ENCODE results near the gene RNASEH2B. TPM values are rescaled to one million over a fixed set of nuclear protein-coding genes. Genes with fewer than 3 reads are reported as not detected.

Gene RNASEH2B
- total and polyA plus RNA-seq, 2 of the 8 experiments (the other 6 are each of a cell fraction or from before 2014, with no cell fraction given): 19.3 to 43.9 TPM

DNA sequence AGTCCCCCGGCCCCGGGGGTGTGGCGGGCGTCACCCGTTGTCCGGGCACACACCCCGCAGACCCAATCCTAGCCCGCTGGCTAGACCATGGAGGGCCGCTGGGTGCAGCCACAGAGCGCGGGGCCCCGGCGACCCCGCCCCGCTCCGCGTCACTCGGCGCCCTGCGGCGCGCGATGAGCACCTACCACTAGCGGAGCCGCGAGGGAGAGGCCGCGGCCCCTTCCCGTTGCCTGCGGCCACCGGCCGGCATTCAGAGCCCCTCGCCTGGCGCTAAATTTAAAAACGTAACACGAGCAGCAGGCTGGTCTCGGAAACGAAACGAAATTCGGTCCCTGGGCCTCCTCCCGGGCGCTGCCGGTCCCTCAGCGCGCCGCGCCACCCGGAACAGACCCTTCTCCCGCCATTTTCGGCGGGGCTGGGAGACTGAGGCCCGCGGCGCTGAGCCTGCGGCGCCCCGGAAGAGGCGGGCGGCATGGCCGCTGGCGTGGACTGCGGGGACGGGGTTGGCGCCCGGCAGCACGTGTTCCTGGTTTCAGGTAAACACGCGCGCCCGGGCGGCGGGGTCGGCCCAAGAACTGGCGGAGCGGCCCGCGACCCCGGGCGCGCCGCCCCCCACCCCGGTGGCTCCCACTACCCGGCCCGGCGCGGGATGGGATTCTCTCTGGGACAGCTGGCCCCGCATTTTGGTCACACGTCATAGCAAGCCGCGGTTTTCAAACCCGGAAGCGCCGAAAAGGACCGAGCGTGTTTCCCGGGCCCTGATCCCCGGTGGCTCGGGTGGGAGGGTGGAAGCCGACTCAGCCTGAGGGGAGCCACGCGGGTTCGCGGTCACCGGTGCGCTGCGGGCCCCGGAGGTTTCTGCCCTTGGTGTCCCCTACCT, at the start of gene RNASEH2B (continued):
- TF ChIP-seq SRF (IDR thresholded peaks at IDR 0.05; ENCODE audit: low read depth, low read length) (no peak), SIN3A (conservative IDR thresholded peaks at IDR 0.05 in 1 of 2, IDR thresholded peaks at IDR 0.05 in 1 of 2; ENCODE audit: low read depth in 1 of 2, low read length in 2 of 2) (0 out of 4 replicates have a peak, but pooled peaks of 1 of the 2 experiments have one; percentile 72), KDM1A (IDR thresholded peaks at IDR 0.05; ENCODE audit: borderline replicate concordance, low read length) (no peak), ASH2L (IDR thresholded peaks at IDR 0.05; ENCODE audit: low read length) (peak; percentile 70), EP300 (IDR thresholded peaks at IDR 0.05; ENCODE audit: borderline replicate concordance in 1 of 2, low read depth in 2 of 2, low read length in 2 of 2) (no peak), EGR1 (IDR thresholded peaks at IDR 0.05; ENCODE audit: borderline replicate concordance, low read depth, low read length) (no peak)
- TF ChIP-seq, protein P1, sequence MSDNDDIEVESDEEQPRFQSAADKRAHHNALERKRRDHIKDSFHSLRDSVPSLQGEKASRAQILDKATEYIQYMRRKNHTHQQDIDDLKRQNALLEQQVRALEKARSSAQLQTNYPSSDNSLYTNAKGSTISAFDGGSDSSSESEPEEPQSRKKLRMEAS (IDR thresholded peaks at IDR 0.05): peak; percentile 70
- TF ChIP-seq, protein P2, sequence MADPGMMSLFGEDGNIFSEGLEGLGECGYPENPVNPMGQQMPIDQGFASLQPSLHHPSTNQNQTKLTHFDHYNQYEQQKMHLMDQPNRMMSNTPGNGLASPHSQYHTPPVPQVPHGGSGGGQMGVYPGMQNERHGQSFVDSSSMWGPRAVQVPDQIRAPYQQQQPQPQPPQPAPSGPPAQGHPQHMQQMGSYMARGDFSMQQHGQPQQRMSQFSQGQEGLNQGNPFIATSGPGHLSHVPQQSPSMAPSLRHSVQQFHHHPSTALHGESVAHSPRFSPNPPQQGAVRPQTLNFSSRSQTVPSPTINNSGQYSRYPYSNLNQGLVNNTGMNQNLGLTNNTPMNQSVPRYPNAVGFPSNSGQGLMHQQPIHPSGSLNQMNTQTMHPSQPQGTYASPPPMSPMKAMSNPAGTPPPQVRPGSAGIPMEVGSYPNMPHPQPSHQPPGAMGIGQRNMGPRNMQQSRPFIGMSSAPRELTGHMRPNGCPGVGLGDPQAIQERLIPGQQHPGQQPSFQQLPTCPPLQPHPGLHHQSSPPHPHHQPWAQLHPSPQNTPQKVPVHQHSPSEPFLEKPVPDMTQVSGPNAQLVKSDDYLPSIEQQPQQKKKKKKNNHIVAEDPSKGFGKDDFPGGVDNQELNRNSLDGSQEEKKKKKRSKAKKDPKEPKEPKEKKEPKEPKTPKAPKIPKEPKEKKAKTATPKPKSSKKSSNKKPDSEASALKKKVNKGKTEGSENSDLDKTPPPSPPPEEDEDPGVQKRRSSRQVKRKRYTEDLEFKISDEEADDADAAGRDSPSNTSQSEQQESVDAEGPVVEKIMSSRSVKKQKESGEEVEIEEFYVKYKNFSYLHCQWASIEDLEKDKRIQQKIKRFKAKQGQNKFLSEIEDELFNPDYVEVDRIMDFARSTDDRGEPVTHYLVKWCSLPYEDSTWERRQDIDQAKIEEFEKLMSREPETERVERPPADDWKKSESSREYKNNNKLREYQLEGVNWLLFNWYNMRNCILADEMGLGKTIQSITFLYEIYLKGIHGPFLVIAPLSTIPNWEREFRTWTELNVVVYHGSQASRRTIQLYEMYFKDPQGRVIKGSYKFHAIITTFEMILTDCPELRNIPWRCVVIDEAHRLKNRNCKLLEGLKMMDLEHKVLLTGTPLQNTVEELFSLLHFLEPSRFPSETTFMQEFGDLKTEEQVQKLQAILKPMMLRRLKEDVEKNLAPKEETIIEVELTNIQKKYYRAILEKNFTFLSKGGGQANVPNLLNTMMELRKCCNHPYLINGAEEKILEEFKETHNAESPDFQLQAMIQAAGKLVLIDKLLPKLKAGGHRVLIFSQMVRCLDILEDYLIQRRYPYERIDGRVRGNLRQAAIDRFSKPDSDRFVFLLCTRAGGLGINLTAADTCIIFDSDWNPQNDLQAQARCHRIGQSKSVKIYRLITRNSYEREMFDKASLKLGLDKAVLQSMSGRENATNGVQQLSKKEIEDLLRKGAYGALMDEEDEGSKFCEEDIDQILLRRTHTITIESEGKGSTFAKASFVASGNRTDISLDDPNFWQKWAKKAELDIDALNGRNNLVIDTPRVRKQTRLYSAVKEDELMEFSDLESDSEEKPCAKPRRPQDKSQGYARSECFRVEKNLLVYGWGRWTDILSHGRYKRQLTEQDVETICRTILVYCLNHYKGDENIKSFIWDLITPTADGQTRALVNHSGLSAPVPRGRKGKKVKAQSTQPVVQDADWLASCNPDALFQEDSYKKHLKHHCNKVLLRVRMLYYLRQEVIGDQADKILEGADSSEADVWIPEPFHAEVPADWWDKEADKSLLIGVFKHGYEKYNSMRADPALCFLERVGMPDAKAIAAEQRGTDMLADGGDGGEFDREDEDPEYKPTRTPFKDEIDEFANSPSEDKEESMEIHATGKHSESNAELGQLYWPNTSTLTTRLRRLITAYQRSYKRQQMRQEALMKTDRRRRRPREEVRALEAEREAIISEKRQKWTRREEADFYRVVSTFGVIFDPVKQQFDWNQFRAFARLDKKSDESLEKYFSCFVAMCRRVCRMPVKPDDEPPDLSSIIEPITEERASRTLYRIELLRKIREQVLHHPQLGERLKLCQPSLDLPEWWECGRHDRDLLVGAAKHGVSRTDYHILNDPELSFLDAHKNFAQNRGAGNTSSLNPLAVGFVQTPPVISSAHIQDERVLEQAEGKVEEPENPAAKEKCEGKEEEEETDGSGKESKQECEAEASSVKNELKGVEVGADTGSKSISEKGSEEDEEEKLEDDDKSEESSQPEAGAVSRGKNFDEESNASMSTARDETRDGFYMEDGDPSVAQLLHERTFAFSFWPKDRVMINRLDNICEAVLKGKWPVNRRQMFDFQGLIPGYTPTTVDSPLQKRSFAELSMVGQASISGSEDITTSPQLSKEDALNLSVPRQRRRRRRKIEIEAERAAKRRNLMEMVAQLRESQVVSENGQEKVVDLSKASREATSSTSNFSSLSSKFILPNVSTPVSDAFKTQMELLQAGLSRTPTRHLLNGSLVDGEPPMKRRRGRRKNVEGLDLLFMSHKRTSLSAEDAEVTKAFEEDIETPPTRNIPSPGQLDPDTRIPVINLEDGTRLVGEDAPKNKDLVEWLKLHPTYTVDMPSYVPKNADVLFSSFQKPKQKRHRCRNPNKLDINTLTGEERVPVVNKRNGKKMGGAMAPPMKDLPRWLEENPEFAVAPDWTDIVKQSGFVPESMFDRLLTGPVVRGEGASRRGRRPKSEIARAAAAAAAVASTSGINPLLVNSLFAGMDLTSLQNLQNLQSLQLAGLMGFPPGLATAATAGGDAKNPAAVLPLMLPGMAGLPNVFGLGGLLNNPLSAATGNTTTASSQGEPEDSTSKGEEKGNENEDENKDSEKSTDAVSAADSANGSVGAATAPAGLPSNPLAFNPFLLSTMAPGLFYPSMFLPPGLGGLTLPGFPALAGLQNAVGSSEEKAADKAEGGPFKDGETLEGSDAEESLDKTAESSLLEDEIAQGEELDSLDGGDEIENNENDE (IDR thresholded peaks at IDR 0.05; ENCODE audit: insufficient replicate concordance, low read length): no peak

Measured in H1 (cell line).